DLD1 (cell line): ENCODE results near the gene LPIN3.

Experiments used
- in situ Hi-C: cut with HindIII; loops from 2 replicates; pipeline ENCODE4 v1.10.0; 2017; ENCODE audit warnings: low sequenced_read_pairs

LPIN3 gene

GRCh38 chr20:41365777-41366545 lies 25.3 kb downstream of the LPIN3 start:
- in situ Hi-C loops = no loop called here

GRCh38 chr20:41366546-41367392 lies 26.1 kb downstream of the LPIN3 start, which contains the start of gene EMILIN3:
TSS of gene EMILIN3 (minus strand) at chr20:41366818. CDS start at chr20:41366634, 184 bp downstream.
- in situ Hi-C loops = no loop called here

- in situ Hi-C loops = no loop called here
These were observed 26.7 kb downstream of the LPIN3 start for GRCh38 chr20:41367393-41367695.

GRCh38 chr20:41367956-41368355 lies 27.3 kb downstream of the LPIN3 start:
- in situ Hi-C loops = no loop called here

GRCh38 chr20:41369673-41370072 lies 29.1 kb downstream of the LPIN3 start:
- in situ Hi-C loops = no loop called here

GRCh38 chr20:41370176-41370575 lies 29.6 kb downstream of the LPIN3 start:
- in situ Hi-C loops = no loop called here

- in situ Hi-C loops = no loop called here
These were observed 30.8 kb downstream of the LPIN3 start for GRCh38 chr20:41371371-41371770.

GRCh38 chr20:41373251-41373783 lies 32.7 kb downstream of the LPIN3 start:
- in situ Hi-C loops = no loop called here

- in situ Hi-C loops = no loop called here
These were observed 33.6 kb downstream of the LPIN3 start for GRCh38 chr20:41373931-41374920.

GRCh38 chr20:41375846-41376245 lies 35.2 kb downstream of the LPIN3 start:
- in situ Hi-C loops = no loop called here

GRCh38 chr20:41376349-41376748 lies 35.7 kb downstream of the LPIN3 start:
- in situ Hi-C loops = no loop called here

GRCh38 chr20:41377275-41377674 lies 36.7 kb downstream of the LPIN3 start:
- in situ Hi-C loops = no loop called here

GRCh38 chr20:41379551-41379950 lies 38.9 kb downstream of the LPIN3 start:
- in situ Hi-C loops = no loop called here

- in situ Hi-C loops = no loop called here
These were observed 40.1 kb downstream of the LPIN3 start for GRCh38 chr20:41380551-41381193.

- in situ Hi-C loops = no loop called here
These were observed 42.2 kb downstream of the LPIN3 start for GRCh38 chr20:41382791-41383305.

GRCh38 chr20:41386502-41387427 lies 46.1 kb downstream of the LPIN3 start:
- in situ Hi-C loops = no loop called here

GRCh38 chr20:41387444-41387851 lies 46.8 kb downstream of the LPIN3 start:
- in situ Hi-C loops = no loop called here

- in situ Hi-C loops = no loop called here
These were observed 50.3 kb downstream of the LPIN3 start for GRCh38 chr20:41390889-41391288.

GRCh38 chr20:41391587-41392001 lies 51.0 kb downstream of the LPIN3 start:
- in situ Hi-C loops = no loop called here
